Ecto neural progenitor cell (in vitro differentiated cells): ENCODE data around the gene RBP4.

Experiments used
- DNase-seq: peaks from one replicate; pipeline ENCODE4 v3.0.0-alpha.2; 2018; ENCODE audit warnings: low spot score

The RBP4 gene

DNA sequence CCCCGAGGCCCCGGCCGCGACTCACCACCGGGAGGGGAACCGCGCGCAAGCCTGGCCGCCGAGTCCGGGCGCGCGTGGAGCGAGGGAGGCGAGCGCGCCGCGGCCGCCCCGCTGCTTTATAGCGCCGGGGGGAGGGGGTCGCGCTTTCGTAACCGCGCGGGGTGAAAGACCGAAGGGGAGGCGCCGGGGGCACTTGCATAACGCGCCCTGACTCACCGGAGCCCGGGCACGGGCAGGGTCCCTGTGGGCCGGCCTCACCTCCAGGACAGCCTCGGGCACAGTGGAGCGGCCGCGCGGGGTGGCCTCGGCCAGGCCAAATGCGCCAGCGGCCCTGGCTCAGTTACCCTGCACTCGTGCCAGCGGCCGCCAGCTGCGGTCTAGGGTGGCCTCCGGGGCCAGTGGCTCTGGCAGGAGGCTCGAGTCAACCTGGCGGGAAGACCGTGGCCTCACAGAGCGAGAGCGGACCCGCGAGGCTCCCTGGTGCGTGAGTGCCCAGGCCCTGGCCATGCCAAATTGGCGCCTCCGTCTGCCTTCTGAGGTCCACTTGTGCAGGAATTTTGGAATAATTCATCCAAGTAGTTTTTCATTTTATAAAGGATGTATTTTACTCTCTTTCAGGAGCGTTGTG, at the start of gene RBP4:
Gene RBP4, minus strand, starts transcription at position 90 of the 628 bp plus-strand sequence. CDS start 207 bp downstream, outside the sequence.
- peak; percentile 54 for DNase-seq

DNA sequence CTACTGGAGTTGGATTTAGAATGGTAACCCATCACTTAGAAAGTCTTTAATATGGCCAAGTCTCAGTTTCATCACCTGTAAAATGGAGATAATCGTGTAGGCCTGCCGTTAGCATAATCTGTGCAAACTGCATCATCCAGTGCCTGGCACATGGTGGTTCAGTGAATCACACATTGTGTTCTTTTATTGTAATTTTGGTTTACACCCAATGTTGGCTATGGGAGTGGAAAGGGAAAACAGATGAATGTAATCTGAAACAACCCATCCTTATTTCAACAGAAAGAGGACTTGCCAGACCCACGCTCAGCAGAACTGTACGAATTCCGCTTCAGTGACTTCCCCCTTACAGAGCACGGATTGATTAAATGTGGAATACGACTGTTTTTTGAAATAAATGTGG, 38.8 kb upstream of the RBP4 start:
- DNase-seq, result no peak

DNA sequence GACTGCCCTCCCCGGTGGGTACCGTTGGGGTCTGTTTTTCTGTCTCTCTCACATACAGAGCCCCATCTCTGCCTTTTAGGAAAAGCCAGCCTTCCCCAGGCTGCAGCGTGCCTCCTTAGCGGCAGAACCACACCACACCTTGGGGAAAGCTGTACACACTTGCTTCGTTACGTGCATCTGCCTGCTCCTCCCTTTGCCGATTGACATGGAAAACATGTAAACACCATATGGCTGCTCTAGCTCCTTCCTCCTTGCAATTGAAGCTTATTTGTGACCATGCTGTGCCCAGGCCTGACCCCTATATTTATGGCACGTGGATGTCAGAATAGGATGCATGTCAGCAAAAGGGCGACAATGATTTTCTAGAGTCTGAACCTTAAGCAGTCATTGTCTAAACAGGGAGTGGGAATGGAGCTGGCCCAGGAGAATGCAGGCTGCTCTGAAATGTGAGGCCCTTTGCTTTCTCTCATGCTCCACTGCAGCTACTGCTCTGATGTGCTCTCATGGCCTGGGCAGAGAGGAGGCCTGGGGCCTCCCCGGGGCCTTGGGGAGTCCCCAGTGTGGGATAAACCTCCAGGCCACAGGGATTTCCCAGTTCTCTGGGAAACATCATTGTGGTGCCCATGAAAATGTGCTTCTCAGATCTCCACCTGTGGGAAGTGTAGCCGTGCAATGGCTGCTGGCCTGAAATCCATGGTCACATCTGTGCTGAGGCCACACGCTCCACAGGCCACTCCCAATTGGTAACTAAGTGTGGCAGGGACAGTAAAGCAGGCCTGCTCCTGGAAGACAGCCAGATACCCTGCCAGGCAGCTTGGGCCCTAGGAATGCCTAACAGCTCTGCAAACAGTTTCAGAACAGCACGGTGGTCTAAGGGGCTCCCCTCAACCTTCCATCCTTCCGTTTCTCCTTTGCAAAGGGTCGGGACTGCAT, 29.9 kb upstream of the RBP4 start:
- no peak for DNase-seq

GRCh38 chr10:93629647-93630305, 28.7 kb upstream of the RBP4 start:
- no peak for DNase-seq

GRCh38 chr10:93628858-93629257, 27.8 kb upstream of the RBP4 start:
- no peak for DNase-seq

GRCh38 chr10:93622942-93623341, 21.9 kb upstream of the RBP4 start:
- DNase-seq, result no peak

DNA sequence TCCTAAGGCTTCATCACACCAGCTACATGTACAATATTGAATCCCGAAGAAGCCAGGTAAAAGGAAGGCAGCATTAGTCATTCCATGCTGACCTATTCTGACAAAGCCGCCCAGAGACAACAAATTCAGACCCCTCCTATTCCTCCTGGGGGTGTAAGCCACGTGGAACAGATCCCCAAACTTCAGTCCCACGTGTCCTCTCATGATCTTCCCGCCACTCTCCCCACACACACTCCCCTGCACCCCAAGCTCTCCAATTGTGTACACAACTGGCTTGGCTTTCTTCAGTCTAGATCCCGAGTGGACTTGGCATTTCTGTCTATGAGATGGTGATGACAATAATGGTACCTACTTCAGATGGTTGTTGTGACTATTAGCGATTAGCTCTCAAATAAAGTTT, 19.9 kb upstream of the RBP4 start:
- DNase-seq, result no peak

- no peak for DNase-seq
These were observed 14.7 kb upstream of the RBP4 start for GRCh38 chr10:93615576-93616235.

- no peak for DNase-seq
These were observed 13.2 kb upstream of the RBP4 start for GRCh38 chr10:93614101-93614825.

DNA sequence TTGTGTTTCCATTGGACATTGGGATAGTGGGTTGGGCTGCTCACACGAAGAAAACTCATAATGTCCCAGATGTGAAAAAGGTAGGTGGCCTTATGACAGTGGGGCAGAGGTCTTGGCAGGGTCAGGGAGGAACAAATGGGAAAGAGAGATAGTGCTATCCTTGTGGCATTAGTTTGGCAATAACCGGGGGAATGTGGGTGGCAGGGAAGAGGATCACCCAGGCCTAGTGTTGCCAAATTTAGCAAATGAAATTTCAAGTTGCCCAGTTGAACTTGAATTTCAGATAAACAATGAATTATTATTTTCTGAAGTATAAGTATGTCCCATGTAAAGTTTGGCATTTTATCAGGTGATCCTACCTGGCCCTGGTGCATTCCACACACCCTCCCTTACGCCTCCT, 12.1 kb upstream of the RBP4 start:
- DNase-seq, result no peak

DNA sequence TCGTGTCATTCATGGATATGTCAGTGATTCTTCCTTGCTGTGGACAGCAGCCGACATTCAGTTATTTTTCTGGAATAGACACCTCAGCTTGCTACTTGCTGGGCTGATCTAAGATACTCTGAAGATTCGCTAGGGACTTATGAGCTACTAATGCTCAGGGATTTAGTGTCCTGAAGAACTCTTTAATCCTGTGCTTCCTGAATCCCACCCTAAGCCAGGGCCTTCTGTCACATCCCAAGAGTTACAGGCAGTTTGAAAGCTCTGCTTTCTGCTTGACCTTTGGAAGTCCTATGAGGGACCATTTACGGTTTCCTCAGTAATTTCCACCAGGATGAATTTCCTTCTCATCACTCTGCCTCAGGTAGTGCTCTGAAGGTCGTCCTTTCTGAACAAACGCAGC, 11.3 kb upstream of the RBP4 start, which contains the start of gene PDE6C:
Gene PDE6C, plus strand, starts transcription at position 227 of the 400 bp plus-strand sequence. CDS start 189 bp downstream, outside the sequence.
- no peak for DNase-seq

- no peak for DNase-seq
These were observed 7.4 kb upstream of the RBP4 start for GRCh38 chr10:93608421-93608820.

GRCh38 chr10:93604146-93604545, 3.1 kb upstream of the RBP4 start:
- DNase-seq, result no peak

- no peak for DNase-seq
These were observed 2.0 kb upstream of the RBP4 start for GRCh38 chr10:93603023-93603422.

- DNase-seq, result no peak
These were observed 733 bp upstream of the RBP4 start for GRCh38 chr10:93601774-93602162.

DNA sequence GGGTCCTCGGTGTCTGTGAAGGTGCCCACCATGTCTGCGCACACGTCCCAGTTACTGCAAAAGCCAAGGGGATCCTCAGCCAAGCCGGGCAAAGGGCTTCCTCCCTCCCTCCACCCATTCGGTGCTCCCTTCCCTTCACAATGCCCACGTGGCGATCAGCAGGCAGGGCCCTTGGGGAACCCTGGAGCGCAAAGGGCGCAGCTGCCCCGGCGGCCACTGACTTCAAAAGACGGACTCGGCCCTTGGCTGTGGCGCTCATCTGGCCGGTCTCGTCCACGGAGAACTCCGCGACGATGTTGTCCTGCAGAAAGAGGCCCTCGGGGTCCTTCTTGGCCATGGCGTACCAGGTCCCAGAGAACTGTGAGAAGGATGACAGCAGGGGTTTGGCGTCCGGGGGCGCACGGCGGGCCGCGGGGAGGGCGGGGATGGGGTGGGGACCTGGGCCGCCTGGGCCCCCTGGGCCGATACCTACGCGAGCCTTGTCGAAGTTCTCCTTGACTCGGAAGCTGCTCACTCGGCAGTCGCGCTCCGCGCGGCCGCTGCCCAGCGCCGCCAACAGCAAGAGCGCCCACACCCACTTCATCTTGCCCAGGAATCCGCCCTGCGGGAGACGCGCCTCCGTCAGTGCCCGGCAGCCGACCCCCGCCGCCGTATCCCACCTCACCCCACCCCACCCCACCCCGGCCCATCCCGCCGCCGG, 439 bp downstream of the RBP4 start:
- DNase-seq, result peak; percentile 58

- no peak for DNase-seq
These were observed 1.3 kb downstream of the RBP4 start for GRCh38 chr10:93599778-93600177.

GRCh38 chr10:93599335-93599734, 1.7 kb downstream of the RBP4 start:
- no peak for DNase-seq

DNA sequence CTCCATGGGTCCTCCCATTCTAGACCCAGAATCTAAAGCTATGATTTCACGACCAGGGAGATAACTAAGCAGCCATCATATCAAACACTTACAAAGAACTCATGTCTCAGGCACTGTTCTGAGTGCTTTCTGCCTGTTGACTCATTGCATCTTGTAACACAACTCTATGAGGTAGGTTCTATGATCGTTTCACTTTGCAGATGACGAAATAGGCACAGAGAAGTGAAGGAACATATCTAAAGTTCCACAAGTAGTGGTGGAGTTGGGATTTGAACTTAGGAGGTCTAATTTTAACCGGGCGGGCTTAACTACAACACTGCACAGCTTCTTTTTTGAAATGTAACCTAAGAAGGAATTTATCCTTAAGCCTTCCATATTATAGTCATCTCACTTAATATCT, 2.9 kb downstream of the RBP4 start:
- no peak for DNase-seq

DNA sequence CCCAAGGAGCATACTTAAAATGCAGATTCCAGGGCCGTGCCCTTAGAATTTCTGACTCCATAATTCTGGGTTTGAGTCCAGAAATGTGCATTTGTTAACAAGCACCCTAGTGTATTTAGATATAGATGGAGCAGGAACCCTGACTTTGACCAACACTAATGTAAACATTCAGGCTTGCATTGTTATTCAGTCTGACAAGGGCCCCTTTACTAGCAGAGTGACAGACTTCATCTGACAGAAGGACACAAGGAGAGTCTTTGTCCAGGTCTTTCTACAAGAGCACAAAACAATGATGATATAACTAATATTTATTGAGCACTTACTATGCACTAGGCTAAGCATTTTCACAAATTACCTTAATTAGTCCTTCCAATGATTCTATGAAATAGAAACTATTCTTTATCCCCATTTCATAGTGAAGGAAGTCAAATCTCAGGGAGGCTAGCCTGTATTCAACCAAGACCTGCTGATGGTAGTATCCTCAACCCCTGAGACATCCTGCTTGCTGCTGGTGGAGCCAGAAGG, 3.9 kb downstream of the RBP4 start:
- no peak for DNase-seq

- DNase-seq, result no peak
These were observed 4.5 kb downstream of the RBP4 start for GRCh38 chr10:93596539-93596938.
